Measurements from ENCODE around the gene ARGFX.
"Not testable (repeated sequence)": the region's sequence is repeated elsewhere in the genome, so short reads cannot be mapped to it uniquely, and the experiment has no call there.

ARGFX gene

GRCh38 chr3:121599900-121600299 is 32.2 kb downstream of the ARGFX start:
- DNase-seq (ENCODE audit: low spot score): not testable (repeated sequence)

- DNase-seq (ENCODE audit: low spot score): no peak
Observed at GRCh38 chr3:121601212-121601812, 33.6 kb downstream of the ARGFX start.

- DNase-seq (ENCODE audit: low spot score): no peak
Observed at GRCh38 chr3:121604759-121605158, 37.0 kb downstream of the ARGFX start.

- no peak for DNase-seq (ENCODE audit: low spot score)
Observed at GRCh38 chr3:121606106-121606505, 38.4 kb downstream of the ARGFX start.
